HG03175 (cell line): ENCODE results near the gene RASAL1.
"Not testable (repeated sequence)": the region's sequence is repeated elsewhere in the genome, so short reads cannot be mapped to it uniquely, and the experiment has no call there.

Experiments
- ATAC-seq: cut with Tn5 transposase; IDR thresholded peaks from one replicate; pipeline ENCODE4 v1.9.1; 2021; ENCODE audit warnings: mild to moderate bottlenecking, moderate library complexity; ENCODE audit not compliant: unreplicated experiment

Gene RASAL1

GRCh38 chr12:113142173-113142885 lies 6.8 kb upstream of the RASAL1 start:
- no peak for ATAC-seq

- ATAC-seq, result not testable (repeated sequence)
Measured at GRCh38 chr12:113141716-113142115, 6.2 kb upstream of the RASAL1 start.

DNA sequence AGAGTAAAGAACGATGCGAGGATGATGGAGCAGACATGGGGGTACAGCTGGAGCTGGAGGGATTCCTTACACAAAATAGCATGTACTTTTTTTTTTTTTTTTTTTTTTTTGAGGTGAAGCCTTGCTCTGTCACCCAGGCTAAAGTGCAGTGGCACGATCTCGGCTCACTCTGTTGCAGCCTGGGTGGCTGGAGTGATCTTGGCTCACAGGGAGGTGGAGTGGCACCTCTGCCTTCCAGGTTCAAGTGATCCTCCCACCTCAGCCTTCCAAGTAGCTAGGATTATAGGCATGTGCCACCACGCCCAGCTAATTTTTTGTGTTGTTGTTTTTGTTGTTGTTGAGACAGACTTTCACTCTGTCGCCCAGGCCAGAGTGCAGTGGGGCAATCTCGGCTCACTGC lies 5.1 kb upstream of the RASAL1 start:
- no peak for ATAC-seq

DNA sequence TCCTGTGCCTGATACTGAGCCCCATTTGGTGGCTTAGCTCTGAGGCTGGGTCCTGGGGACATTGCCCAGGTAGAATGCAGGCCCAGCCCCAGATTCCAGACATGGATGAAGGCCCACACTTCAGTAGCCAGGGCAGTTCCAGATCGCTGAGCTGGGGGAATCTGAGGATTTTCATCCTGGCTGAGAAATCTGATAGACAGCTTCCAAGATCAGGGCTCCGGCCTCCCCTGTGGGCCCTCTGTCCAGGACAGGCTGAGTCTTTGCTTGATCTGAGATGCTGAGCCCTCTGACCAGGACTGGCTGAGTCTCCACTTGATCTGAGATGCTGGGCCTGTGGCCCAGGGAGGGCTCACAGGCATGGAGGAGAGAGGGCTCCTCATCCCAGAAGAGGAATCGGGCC lies 3.3 kb upstream of the RASAL1 start:
- no peak for ATAC-seq

GRCh38 chr12:113137861-113138783 lies 2.6 kb upstream of the RASAL1 start:
- no peak for ATAC-seq

DNA sequence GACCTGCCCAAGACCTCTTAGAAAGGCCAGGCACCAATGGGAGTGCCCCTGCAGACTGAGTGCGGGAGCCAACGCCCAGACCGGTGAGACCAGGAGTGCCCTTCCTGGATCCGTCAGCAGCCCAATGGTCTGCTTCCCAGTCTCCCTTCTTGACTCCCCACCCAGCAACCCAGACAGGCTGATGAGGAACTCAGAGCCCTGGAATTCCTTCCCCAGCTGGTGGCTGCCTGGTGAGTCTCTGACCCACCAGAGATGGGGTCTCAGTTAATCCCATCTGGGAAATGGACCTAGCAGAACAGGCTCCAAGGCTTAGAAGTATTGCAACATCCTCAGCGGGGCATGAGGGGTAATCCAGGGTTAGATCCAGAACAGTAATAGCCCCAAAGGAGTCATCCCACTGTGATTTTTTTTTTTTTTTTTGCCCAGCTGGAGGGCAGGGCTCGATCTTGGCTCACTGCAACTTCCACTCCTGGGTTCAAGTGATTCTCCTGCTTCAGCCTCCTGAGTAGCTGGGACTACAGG lies 1.5 kb upstream of the RASAL1 start:
- ATAC-seq, result no peak

DNA sequence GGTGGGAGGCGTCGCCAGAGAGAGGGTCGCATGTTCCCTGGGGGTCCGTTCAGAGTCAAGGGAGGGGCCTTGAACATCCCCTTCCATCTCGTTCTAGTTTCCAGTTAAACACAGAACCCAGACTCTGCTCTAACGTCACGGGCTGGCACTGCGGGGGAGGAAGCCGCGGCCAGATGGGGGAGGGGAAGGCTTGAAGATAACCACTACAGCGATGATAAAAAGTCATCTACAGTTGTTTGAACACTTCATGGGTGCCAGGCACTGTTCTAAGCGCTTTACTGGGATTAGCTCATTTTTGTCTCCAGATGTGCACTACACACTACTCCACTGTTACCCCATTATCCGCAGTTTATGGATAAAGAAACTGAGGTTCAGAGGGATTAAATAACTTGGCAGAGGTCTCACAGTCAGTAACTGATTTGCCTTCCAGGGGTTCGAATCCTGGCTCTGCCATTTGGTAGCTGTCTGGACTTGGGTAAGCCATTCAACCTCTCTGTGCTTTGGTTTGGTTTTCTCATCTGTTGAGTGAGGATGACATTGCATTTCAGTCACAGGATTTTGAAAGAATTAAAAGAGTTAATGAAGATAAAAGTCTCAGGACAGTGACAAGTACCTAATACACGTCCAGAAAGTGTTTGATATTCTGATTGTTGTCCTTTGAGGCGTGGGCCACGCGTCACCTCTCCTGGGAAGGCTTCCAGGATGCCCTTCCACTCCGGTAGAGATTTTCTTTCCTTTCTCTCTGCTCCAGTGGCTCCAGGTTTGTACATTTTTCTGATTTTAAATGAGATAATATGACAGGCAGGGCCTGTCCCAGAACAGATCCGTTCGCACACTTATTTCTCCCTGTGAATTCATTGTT lies 798 bp upstream of the RASAL1 start:
- ATAC-seq, result no peak

DNA sequence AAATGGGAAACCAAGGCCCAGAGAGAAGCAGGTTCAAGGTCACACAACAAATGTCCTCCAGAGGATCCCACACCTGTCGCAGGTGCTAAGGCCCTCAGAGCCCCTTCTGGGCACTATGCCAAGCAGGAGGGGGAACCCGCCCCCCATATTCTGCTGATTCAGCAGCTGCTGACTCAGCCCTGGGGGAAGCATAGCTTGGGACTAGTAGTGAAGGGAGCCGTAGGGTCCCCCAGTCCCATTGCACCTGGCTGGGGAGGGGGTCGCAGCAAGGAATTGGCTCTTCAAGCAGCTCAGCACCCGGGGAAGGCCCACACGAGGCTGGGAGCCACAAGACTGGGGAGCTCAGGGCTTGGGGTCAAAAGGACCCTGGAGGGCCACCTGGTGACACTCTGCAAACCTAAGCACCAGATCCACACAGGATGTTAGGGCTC lies 1.0 kb downstream of the RASAL1 start:
- ATAC-seq, result no peak

DNA sequence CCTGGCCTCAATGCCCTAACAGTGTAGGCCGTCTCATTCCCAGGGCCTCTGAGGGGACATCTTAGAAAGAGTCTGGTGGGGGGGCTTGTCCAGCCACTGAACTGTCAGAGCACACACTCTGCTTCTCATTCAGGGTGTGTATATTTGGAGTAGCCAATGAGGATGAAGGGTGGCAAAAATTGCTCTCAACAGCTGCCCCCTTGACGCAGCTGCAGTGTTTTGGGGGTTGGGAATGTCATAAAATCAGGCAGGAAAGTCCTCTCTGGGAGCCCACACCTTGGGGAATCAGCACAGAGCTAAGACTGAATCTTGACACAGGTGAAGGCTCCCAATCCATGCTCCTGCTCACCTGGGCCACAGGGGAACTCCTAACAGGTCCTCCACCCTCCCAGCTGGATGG lies 1.5 kb downstream of the RASAL1 start:
- ATAC-seq, result no peak

DNA sequence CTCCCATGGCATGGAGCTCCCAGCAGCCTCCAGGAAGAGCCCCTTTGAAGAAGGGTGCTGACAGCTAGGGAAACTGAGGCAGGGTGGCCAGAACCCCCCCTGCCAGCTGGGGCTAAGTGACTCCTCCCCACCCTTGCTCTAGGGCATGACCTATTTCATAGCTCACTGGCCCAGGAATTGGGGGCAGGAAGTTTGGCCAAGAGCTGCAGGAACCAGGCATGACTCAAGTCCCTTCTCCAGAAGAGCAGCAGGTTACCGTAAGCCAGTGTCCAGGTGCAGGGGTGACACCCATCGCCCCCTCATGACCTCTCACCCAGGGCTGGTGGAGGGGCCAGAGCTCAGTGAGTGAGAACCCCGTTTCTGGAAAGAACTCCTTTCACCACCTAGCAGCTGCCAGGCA lies 1.9 kb downstream of the RASAL1 start:
- no peak for ATAC-seq

GRCh38 chr12:113133036-113133435 lies 2.5 kb downstream of the RASAL1 start:
- no peak for ATAC-seq

GRCh38 chr12:113131556-113131955 lies 4.0 kb downstream of the RASAL1 start:
- no peak for ATAC-seq

- ATAC-seq, result no peak
Measured at GRCh38 chr12:113130457-113131135, 5.0 kb downstream of the RASAL1 start.

DNA sequence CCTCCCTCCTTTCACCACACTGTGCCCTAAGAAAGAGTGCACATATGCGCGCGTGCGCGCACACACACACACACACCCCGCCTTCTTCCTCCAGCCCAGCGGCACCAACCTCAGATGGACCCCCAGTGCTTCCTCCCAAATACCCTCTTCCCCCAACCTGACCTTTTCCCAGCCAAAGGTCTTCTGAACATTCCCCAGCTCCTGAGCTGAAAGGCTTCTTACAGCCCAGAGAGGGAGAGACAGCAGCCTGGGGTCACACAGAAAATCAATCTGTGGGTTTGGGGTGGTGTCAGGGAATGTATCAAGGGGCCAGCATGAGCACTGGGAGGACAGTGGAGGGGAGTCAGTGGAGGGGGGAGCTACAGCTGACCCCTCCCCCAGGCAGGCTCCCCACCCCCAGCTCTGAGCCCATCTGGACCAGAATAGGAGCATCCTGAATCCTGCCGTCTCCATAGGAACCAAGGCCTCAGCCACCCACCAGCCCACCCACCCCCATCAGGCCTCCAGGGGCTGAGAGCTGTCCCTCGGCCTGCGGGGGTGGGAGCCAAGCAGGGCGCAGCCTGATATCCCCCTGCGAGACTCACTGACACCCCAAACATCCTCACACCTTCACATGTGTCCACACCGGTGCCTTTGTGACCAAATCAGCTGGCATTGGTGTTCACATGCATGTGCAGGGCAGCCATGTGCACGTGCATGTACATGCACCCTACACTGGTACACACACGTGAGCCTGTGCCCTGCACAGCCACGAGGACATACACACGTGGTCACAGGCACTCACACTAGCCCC lies 5.7 kb downstream of the RASAL1 start:
- no peak for ATAC-seq

DNA sequence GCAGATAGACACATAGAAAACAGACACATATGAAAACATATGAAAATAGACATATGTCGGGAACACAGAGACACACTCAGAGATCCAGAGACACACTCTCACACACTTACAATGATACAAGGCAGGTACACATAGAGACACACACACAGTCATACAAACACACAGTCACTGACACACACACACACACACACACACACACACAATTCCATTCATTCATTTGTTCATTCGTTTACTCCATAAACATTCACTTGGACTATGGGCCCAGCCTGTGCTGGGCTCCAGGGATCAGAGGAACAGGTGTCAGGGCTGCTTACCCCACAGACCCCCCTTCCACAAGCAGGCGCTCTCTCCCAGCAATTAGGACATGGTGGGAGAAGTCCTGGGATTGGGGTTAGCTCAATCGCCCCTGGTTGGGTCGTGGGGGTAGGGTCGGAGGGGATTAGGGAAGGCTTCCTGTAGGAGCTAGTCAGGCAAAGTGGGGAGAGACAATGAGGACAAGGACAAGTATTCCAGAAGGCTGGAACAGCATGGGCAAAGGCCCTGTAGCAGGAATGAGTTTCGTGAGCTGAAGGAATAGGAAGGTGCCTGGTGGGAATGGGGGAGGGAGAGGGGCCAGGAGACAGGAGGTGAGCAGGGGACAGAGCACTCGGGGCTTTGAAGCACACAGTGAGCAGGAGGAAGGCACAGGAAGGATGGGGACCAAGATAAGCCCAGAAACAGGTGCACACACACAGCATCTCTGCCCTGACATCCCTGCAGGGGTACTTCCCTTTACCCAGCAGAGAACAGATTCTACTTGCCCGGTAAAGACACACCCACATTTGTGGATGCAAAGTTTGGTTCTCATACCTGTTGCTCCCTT lies 6.5 kb downstream of the RASAL1 start:
- ATAC-seq, result no peak

DNA sequence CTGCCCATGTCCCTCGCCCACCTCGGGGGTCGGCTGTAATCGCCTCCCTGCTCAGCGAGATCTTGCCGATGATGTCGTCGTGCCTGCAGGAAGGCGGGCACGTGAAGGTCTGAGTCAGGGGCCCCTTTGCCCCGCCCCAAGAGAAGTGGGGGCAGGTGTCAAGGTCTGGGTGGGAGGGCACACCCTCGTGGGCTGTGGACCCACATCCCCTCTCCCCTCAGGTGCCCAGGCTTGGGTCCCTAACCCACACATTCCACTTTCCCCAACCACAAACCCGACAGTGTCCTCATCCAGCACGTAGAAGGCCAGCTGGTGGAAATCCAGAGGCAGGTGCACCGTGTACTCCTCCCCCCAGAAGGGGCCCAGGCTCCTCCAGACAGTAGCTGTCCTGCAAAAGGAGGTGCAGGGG lies 7.8 kb downstream of the RASAL1 start:
- ATAC-seq, result no peak

- ATAC-seq, result no peak
Measured at GRCh38 chr12:113120670-113121370, 14.7 kb downstream of the RASAL1 start.
